Mucosa of stomach (tissue), 1 donor: Measurements from ENCODE around the gene SLC22A2.

Source experiments
- H3K27me3 ChIP-seq: one replicate; pipeline ENCODE4 v1.7.0; 2013; ENCODE audit warnings: mild to moderate bottlenecking, low read length; ENCODE audit not compliant: control insufficient read depth, insufficient read depth
- H3K36me3 ChIP-seq: one replicate; pipeline ENCODE4 v1.7.0; 2013; ENCODE audit warnings: low read length; ENCODE audit not compliant: control insufficient read depth, insufficient read depth
- H3K4me1 ChIP-seq: one replicate; pipeline ENCODE4 v1.7.0; 2013; ENCODE audit warnings: mild to moderate bottlenecking, low read length; ENCODE audit not compliant: control insufficient read depth, insufficient read depth
- H3K4me3 ChIP-seq: one replicate; pipeline ENCODE4 v1.7.0; 2013; ENCODE audit warnings: low read length
- H3K9ac ChIP-seq: one replicate; pipeline ENCODE4 v1.7.0; 2013; ENCODE audit warnings: mild to moderate bottlenecking, low read length, moderate library complexity
- H3K9me3 ChIP-seq: one replicate; pipeline ENCODE4 v1.7.0; 2013; ENCODE audit warnings: mild to moderate bottlenecking, low read length, moderate library complexity; ENCODE audit not compliant: control insufficient read depth
- donor health status: Pancreatic carcinoma.

Gene SLC22A2

GRCh38 chr6:160284575-160284974 is 26.0 kb upstream of the SLC22A2 start:
- H3K4me1 ChIP-seq, result peaks cover 12% of the 10 kb centered on the region
- H3K9ac ChIP-seq, result no peak overlapping the region
- no peaks in the 10 kb centered on the region for H3K36me3 ChIP-seq
- no peaks in the 10 kb centered on the region for H3K27me3 ChIP-seq
- no peak overlapping the region for H3K4me3 ChIP-seq
- H3K9me3 ChIP-seq, result no peaks in the 10 kb centered on the region

GRCh38 chr6:160282444-160282843 is 23.8 kb upstream of the SLC22A2 start:
- H3K4me1 ChIP-seq, result peaks cover 12% of the 10 kb centered on the region

GRCh38 chr6:160279850-160280249 is 21.2 kb upstream of the SLC22A2 start:
- H3K36me3 ChIP-seq, result no peaks in the 10 kb centered on the region

More at GRCh38 chr6:160282444-160282843, 23.8 kb upstream of the SLC22A2 start:
- Histone ChIP-seq H3K36me3 (no peaks in the 10 kb centered on the region), H3K9ac (no peak overlapping the region), H3K4me3 (no peak overlapping the region), H3K9me3 (no peaks in the 10 kb centered on the region), H3K27me3 (no peaks in the 10 kb centered on the region)

GRCh38 chr6:160278786-160279310 is 20.2 kb upstream of the SLC22A2 start:
- no peaks in the 10 kb centered on the region for H3K9me3 ChIP-seq
- H3K9ac ChIP-seq, result no peak overlapping the region
- H3K4me3 ChIP-seq, result no peak overlapping the region
- H3K36me3 ChIP-seq, result no peaks in the 10 kb centered on the region
- no peaks in the 10 kb centered on the region for H3K4me1 ChIP-seq
- H3K27me3 ChIP-seq, result no peaks in the 10 kb centered on the region

More at GRCh38 chr6:160279850-160280249, 21.2 kb upstream of the SLC22A2 start:
- no peaks in the 10 kb centered on the region for H3K27me3 ChIP-seq
- H3K9ac ChIP-seq, result no peak overlapping the region
- H3K4me3 ChIP-seq, result no peak overlapping the region
- H3K4me1 ChIP-seq, result no peaks in the 10 kb centered on the region
- H3K9me3 ChIP-seq, result no peaks in the 10 kb centered on the region

GRCh38 chr6:160278311-160278710 is 19.7 kb upstream of the SLC22A2 start:
- no peaks in the 10 kb centered on the region for H3K4me1 ChIP-seq
- H3K27me3 ChIP-seq, result no peaks in the 10 kb centered on the region
- no peaks in the 10 kb centered on the region for H3K9me3 ChIP-seq

GRCh38 chr6:160277546-160277945 is 18.9 kb upstream of the SLC22A2 start:
- no peaks in the 10 kb centered on the region for H3K9me3 ChIP-seq
- no peaks in the 10 kb centered on the region for H3K4me1 ChIP-seq
- H3K36me3 ChIP-seq, result no peaks in the 10 kb centered on the region
- H3K4me3 ChIP-seq, result no peak overlapping the region
- H3K9ac ChIP-seq, result no peak overlapping the region
- H3K27me3 ChIP-seq, result no peaks in the 10 kb centered on the region

More at GRCh38 chr6:160278311-160278710, 19.7 kb upstream of the SLC22A2 start:
- Histone ChIP-seq H3K36me3 (no peaks in the 10 kb centered on the region), H3K4me3 (no peak overlapping the region), H3K9ac (no peak overlapping the region)

GRCh38 chr6:160277144-160277543 is 18.5 kb upstream of the SLC22A2 start:
- Histone ChIP-seq H3K4me3 (no peak overlapping the region), H3K27me3 (no peaks in the 10 kb centered on the region), H3K9ac (no peak overlapping the region), H3K4me1 (no peaks in the 10 kb centered on the region), H3K9me3 (no peaks in the 10 kb centered on the region), H3K36me3 (no peaks in the 10 kb centered on the region)

- H3K4me1 ChIP-seq, result no peaks in the 10 kb centered on the region
- no peaks in the 10 kb centered on the region for H3K36me3 ChIP-seq
- no peak overlapping the region for H3K4me3 ChIP-seq
- H3K27me3 ChIP-seq, result no peaks in the 10 kb centered on the region
- H3K9ac ChIP-seq, result no peak overlapping the region
- no peaks in the 10 kb centered on the region for H3K9me3 ChIP-seq
Measured at GRCh38 chr6:160276126-160276525, 17.5 kb upstream of the SLC22A2 start.

- no peaks in the 10 kb centered on the region for H3K27me3 ChIP-seq
- no peak overlapping the region for H3K4me3 ChIP-seq
- no peaks in the 10 kb centered on the region for H3K4me1 ChIP-seq
- H3K36me3 ChIP-seq, result no peaks in the 10 kb centered on the region
- H3K9me3 ChIP-seq, result no peaks in the 10 kb centered on the region
- H3K9ac ChIP-seq, result no peak overlapping the region
Measured at GRCh38 chr6:160275511-160276003, 16.9 kb upstream of the SLC22A2 start.

- no peak overlapping the region for H3K9ac ChIP-seq
- H3K4me3 ChIP-seq, result no peak overlapping the region
- H3K36me3 ChIP-seq, result no peaks in the 10 kb centered on the region
- no peaks in the 10 kb centered on the region for H3K27me3 ChIP-seq
- no peaks in the 10 kb centered on the region for H3K4me1 ChIP-seq
- no peaks in the 10 kb centered on the region for H3K9me3 ChIP-seq
Measured at GRCh38 chr6:160274871-160275510, 16.4 kb upstream of the SLC22A2 start.

- no peaks in the 10 kb centered on the region for H3K36me3 ChIP-seq
- no peaks in the 10 kb centered on the region for H3K9me3 ChIP-seq
- H3K9ac ChIP-seq, result no peak overlapping the region
- no peaks in the 10 kb centered on the region for H3K27me3 ChIP-seq
- no peaks in the 10 kb centered on the region for H3K4me1 ChIP-seq
- H3K4me3 ChIP-seq, result no peak overlapping the region
Measured at GRCh38 chr6:160273750-160274149, 15.1 kb upstream of the SLC22A2 start.

- Histone ChIP-seq H3K9ac (no peak overlapping the region), H3K9me3 (no peaks in the 10 kb centered on the region), H3K4me3 (no peak overlapping the region), H3K4me1 (no peaks in the 10 kb centered on the region), H3K36me3 (no peaks in the 10 kb centered on the region), H3K27me3 (no peaks in the 10 kb centered on the region)
Measured at GRCh38 chr6:160273196-160273595, 14.6 kb upstream of the SLC22A2 start.
